8988T (cell line): ENCODE data around the gene ACTR3C.
"Not testable (repeated sequence)": the region's sequence is repeated elsewhere in the genome, so short reads cannot be mapped to it uniquely, and the experiment has no call there.

Source experiments
- DNase-seq: peaks from one replicate; pipeline ENCODE4 v3.0.0; 2011

Gene ACTR3C

GRCh38 chr7:150271898-150272297 lies 51.4 kb downstream of the ACTR3C start:
- DNase-seq: not testable (repeated sequence)

GRCh38 chr7:150270101-150270824 lies 53.1 kb downstream of the ACTR3C start:
- not testable (repeated sequence) for DNase-seq

DNA sequence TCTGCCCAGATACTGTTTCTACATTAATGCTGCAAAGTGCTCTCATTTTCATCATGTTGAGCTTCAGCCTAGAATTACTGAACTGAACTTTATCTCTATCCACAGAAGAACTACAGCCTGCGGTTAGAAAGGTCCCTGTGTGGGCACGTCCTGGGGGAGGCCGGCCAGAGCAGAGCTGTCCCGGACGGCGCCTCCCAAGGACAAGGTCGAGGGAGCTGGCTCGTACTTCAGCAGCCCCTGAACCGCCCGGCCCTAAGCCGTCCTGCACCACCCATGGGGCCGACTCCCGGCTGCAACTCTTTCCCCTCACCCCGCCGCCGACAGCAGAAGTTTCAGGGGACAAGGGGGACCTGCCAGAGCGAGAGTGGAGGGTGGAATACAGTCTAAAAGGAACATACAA lies 54.5 kb downstream of the ACTR3C start:
- DNase-seq: not testable (repeated sequence)

- DNase-seq: not testable (repeated sequence)
These were observed 55.1 kb downstream of the ACTR3C start for GRCh38 chr7:150268287-150268686.

GRCh38 chr7:150266953-150267665 lies 56.2 kb downstream of the ACTR3C start:
- DNase-seq: not testable (repeated sequence)

DNA sequence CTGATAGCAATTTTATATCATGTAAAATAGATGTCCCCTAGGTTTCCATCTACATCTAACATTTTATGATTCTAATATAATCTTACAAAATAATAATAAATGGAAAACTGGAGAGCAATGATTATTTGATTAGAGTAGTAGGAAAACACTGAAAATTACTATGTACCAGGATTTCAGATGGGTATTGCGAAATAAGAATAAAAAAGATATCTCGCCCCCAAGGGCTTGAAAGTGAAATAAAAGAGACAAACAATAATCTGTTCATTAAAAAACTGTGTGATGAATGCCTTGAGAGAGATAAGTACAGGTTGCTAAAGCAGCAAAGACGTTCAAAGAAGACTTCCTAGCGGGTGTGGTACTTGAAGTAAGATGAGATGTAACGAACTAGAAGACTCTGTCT lies 60.7 kb downstream of the ACTR3C start:
- not testable (repeated sequence) for DNase-seq

- not testable (repeated sequence) for DNase-seq
These were observed 75.6 kb downstream of the ACTR3C start for GRCh38 chr7:150247745-150248144.

GRCh38 chr7:150245208-150245607 lies 78.1 kb downstream of the ACTR3C start:
- DNase-seq: not testable (repeated sequence)

DNA sequence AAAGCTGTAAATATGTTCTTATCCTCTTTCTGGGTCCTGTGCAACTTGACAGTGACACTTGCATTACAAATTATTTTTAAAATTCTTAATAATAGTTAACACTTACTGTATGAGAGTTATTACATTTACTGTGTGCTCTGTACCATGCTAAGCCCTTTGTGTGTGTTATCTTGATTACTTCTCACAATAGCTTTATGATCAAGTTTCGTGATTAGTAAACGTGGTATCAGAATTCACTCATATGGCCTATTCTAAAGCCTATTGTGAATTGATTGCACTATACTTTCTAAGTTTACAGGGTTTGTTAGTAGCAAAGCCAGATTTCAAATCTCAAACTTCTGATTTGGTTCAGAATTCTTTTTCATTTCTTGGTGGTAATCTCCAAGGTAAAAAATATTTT lies 80.4 kb downstream of the ACTR3C start:
- not testable (repeated sequence) for DNase-seq

DNA sequence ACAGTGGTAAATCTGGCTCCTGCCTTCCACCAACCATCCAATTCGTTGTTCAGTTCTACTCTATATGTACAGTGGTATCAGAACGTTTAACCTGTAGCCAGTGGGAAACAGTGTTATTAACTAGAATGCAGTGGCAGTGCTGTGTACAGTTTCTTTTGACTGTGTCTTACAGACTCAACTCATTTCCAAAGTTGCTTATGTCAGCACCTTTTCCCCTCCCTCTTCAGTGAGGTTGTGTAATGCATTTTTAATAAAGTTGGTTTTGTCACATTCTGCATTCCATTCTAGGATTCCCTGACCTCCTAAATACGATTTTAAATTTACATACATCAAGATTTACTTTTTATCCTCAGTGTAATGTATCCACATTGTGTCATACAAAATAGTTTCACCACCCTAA lies 97.9 kb downstream of the ACTR3C start:
- not testable (repeated sequence) for DNase-seq

DNA sequence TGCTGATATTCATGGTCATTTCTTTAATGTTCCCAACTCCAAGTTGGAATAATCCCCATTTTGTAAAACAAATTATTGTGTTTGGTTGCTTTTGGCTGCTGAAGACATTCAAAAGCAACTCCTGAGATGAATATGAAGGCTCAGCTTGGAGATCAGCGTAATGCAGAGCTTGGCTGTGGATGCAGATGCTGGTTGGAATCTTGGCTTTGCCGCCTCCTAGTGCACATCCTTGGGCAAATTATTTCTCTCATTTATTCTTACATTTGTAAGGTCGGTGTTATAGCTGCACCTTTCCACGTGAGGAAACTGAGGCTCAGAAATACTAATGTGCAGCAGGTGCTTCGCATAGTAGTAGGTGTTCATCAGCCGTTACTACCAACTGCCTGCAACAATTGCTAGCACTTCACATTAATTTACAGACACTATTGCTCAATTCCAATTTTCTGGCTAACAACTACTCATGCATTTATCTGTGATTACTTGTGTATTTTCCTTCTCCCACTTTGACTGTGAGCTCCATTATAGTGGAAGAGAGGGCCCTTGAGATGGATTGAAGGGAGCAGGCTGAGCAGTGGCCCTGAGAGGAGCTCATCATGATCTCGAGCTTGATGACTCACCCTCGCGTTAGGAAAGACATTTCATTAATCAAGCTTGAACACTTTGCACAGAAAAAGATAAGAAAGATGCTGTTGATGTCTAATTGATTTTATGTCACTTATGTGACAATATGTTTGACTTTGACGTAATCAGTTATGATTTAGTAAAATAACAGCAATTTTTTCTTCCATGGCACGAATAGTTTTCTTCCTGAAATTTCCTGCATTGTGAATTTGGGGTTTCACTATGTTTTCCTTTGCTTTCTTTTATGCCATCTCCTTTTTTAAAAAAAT lies 101.0 kb downstream of the ACTR3C start:
- DNase-seq: not testable (repeated sequence)

GRCh38 chr7:150220673-150221181 lies 102.6 kb downstream of the ACTR3C start:
- not testable (repeated sequence) for DNase-seq

- DNase-seq: not testable (repeated sequence)
These were observed 103.2 kb downstream of the ACTR3C start for GRCh38 chr7:150219941-150220658.

GRCh38 chr7:150206848-150207247 lies 116.5 kb downstream of the ACTR3C start:
- not testable (repeated sequence) for DNase-seq

DNA sequence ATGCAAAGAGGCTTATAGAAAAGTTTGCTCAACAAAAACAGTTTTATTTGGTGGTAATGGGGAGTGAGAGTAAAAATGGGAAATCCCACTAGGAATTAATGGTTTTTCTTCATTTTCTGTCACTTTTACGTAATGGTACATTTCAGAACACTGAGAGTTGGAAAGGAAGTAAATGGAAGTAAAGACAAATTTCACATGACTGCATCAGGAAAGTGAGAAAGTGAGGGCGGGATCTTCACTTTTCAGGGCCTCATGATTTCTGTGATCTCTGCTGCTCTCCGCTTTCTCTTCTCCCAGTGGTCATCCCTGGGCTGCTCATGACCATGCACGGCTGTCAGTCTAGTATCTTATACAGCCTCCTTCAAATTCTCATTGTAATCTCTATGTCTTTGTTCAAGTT lies 117.5 kb downstream of the ACTR3C start:
- DNase-seq: not testable (repeated sequence)

GRCh38 chr7:150204577-150204976 lies 118.8 kb downstream of the ACTR3C start:
- not testable (repeated sequence) for DNase-seq

GRCh38 chr7:150202894-150203293 lies 120.5 kb downstream of the ACTR3C start:
- DNase-seq: not testable (repeated sequence)
